ENCODE measurements around the gene GINS3. TPM values are rescaled to one million over a fixed set of nuclear protein-coding genes. Genes with fewer than 3 reads are reported as not detected.

The GINS3 gene
- polyA plus RNA-seq, 3 donors = 0.79 to 1.8 (median 1.4) TPM

- Histone ChIP-seq H3K36me3 (replicated peaks in 1 of 2; ENCODE audit: control insufficient read depth in 1 of 2, insufficient read depth in 2 of 2, low read length in 2 of 2) (no peaks in the 10 kb centered on the region), H3K79me2 (ENCODE audit: insufficient read depth, low read length) (no peaks in the 10 kb centered on the region), H3K27ac (ENCODE audit: low read depth in 1 of 2, low read length in 2 of 2) (no peak overlapping the region), H3K9me3 (replicated peaks in 1 of 2; ENCODE audit: control insufficient read depth in 1 of 2, insufficient read depth in 1 of 2, low read length in 2 of 2) (no peaks in the 10 kb centered on the region), H3K27me3 (ENCODE audit: control insufficient read depth in 2 of 2, insufficient read depth in 2 of 2, low read length in 2 of 2) (peaks cover 2 to 17% of the 10 kb centered on the region in 2 donors), H3K4me2 (replicated peaks; ENCODE audit: extremely low read depth, low read length, poor library complexity, severe bottlenecking) (no peak overlapping the region), H3K4me1 (ENCODE audit: control insufficient read depth in 1 of 2, insufficient read depth in 2 of 2, low read length in 2 of 2) (peaks cover 0 to 6% of the 10 kb centered on the region in 2 donors), H3K9ac (ENCODE audit: insufficient read depth, low read length, poor library complexity, severe bottlenecking) (no peak overlapping the region), H2AFZ (ENCODE audit: insufficient read depth, low read depth, low read length, poor library complexity, severe bottlenecking) (no peak overlapping the region), H4K20me1 (ENCODE audit: insufficient read depth, low read length) (no peaks in the 10 kb centered on the region), H3K4me3 (replicated peaks in 1 of 3; ENCODE audit: low read depth in 2 of 3, low read length in 3 of 3) (no peak overlapping the region)
- WGBS (ENCODE audit: insufficient coverage) = 92% methylated on average over 5 of the region's 7 CpGs
- peaks cover 8% of the 10 kb centered on the region for H3K4me1 Mint-ChIP-seq
- H3K27ac Mint-ChIP-seq = no peak overlapping the region
- no peak for DNase-seq
- H3K27me3 Mint-ChIP-seq (ENCODE audit: low read depth in 3 of 3) = peaks cover 36 to 44% (median 38%) of the 10 kb centered on the region in 3 donors
- H3K36me3 Mint-ChIP-seq = no peaks in the 10 kb centered on the region
- intact Hi-C loops (cut with micrococcal nuclease) = no loop called here
- no peak overlapping the region for H3K4me3 Mint-ChIP-seq
- H3K9me3 Mint-ChIP-seq = peaks cover 0 to 6% (median 0%) of the 10 kb centered on the region in 7 donors
- no peak for TF ChIP-seq CTCF (IDR thresholded peaks at IDR 0.05)
These were observed 25.8 kb downstream of the GINS3 start for GRCh38 chr16:58418026-58418425.

GRCh38 chr16:58418601-58419000, 26.3 kb downstream of the GINS3 start:
- WGBS (ENCODE audit: insufficient coverage) = 95% methylated on average over 4 of the region's 4 CpGs
- Histone ChIP-seq H2AFZ (ENCODE audit: insufficient read depth, low read depth, low read length, poor library complexity, severe bottlenecking) (no peak overlapping the region), H3K36me3 (replicated peaks in 1 of 2; ENCODE audit: control insufficient read depth in 1 of 2, insufficient read depth in 2 of 2, low read length in 2 of 2) (no peaks in the 10 kb centered on the region), H3K27ac (ENCODE audit: low read depth in 1 of 2, low read length in 2 of 2) (no peak overlapping the region), H3K79me2 (ENCODE audit: insufficient read depth, low read length) (no peaks in the 10 kb centered on the region), H3K4me3 (replicated peaks in 1 of 3; ENCODE audit: low read depth in 2 of 3, low read length in 3 of 3) (no peak overlapping the region), H3K4me2 (replicated peaks; ENCODE audit: extremely low read depth, low read length, poor library complexity, severe bottlenecking) (no peak overlapping the region), H3K27me3 (ENCODE audit: control insufficient read depth in 2 of 2, insufficient read depth in 2 of 2, low read length in 2 of 2) (peaks cover 5 to 22% of the 10 kb centered on the region in 2 donors), H4K20me1 (ENCODE audit: insufficient read depth, low read length) (no peaks in the 10 kb centered on the region), H3K9ac (ENCODE audit: insufficient read depth, low read length, poor library complexity, severe bottlenecking) (no peak overlapping the region), H3K4me1 (ENCODE audit: control insufficient read depth in 1 of 2, insufficient read depth in 2 of 2, low read length in 2 of 2) (peaks cover 0 to 6% of the 10 kb centered on the region in 2 donors), H3K9me3 (replicated peaks in 1 of 2; ENCODE audit: control insufficient read depth in 1 of 2, insufficient read depth in 1 of 2, low read length in 2 of 2) (no peaks in the 10 kb centered on the region)
- intact Hi-C loops (cut with micrococcal nuclease) = no loop called here
- Mint-ChIP-seq H3K36me3 (no peaks in the 10 kb centered on the region), H3K27ac (no peak overlapping the region), H3K9me3 (peaks cover 0 to 6% (median 0%) of the 10 kb centered on the region in 7 donors), H3K4me3 (no peak overlapping the region), H3K27me3 (ENCODE audit: low read depth in 3 of 3) (peaks cover 39 to 49% (median 39%) of the 10 kb centered on the region in 3 donors), H3K4me1 (peaks cover 8% of the 10 kb centered on the region)
- TF ChIP-seq CTCF (IDR thresholded peaks at IDR 0.05) = no peak
- peak in 1 of 3 donors; percentile 48 for DNase-seq
